GM18873 (cell line): Measurements from ENCODE around the gene LRRFIP1.

Source experiments
- ATAC-seq: cut with Tn5 transposase; IDR thresholded peaks from one replicate; pipeline ENCODE4 v1.9.1; 2021; ENCODE audit warnings: mild to moderate bottlenecking, moderate library complexity, moderate number of reproducible peaks; ENCODE audit not compliant: unreplicated experiment, low FRiP score

LRRFIP1 gene

GRCh38 chr2:237637429-237638135, 10.2 kb downstream of the LRRFIP1 start:
- ATAC-seq: no peak

DNA sequence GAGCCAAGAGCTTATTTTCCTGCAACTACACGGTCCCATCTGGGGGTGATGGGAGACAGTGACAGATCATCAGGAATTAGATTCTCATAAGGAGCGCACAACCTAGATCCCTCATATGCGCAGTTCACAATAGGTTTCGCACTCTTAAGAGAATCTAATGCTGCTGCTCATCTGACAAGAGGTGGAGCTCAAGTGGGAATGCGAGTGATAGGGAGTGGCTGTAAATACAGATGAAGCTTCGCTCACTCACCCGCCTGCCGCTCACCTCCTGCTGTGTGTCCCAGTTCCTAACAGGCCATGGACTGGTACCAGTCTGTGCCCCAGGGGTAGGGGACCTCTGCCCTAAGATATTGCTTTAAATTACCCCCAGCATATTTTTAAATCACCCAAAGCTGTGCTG, 10.8 kb downstream of the LRRFIP1 start:
- ATAC-seq: no peak

DNA sequence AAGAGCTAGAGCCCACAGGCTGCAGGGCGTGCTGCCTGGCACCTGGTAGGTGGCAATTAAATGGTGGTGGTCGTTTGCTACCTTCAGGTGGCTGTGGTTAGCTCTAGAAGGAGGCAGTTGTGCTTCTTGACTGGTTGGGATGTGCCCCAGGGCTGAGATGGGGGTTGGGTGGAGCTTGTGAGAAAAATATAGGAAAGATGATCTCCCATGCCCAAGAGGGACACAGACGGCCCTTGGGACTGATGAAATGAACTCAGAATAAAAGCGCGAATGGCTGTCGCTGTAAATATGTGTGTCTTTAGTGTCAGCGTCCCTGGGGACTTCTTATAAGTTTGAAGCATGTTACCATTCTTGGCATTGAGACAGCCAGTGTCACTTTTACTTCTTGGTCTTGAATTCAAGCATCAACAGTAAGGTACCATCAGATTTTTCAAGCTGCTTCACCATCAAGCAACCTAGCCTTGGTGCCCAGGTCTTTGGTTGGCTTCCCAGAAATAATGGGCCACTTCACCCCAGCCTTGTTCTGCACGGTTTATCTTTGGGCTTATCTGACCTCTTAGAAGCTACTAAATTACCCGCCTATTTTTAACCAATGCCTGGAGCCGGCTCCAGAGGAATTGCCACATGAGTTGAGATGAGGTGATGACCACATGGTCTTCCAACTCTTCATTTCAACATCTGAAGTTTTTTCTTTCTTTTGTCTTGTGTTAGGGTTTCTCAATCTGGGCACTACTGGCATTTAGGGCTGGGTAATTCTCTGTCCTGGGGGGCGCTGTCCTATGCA, 11.9 kb downstream of the LRRFIP1 start:
- ATAC-seq: no peak

- no peak for ATAC-seq
Observed at GRCh38 chr2:237639836-237640220, 12.4 kb downstream of the LRRFIP1 start.

GRCh38 chr2:237640493-237640998, 13.2 kb downstream of the LRRFIP1 start:
- no peak for ATAC-seq

DNA sequence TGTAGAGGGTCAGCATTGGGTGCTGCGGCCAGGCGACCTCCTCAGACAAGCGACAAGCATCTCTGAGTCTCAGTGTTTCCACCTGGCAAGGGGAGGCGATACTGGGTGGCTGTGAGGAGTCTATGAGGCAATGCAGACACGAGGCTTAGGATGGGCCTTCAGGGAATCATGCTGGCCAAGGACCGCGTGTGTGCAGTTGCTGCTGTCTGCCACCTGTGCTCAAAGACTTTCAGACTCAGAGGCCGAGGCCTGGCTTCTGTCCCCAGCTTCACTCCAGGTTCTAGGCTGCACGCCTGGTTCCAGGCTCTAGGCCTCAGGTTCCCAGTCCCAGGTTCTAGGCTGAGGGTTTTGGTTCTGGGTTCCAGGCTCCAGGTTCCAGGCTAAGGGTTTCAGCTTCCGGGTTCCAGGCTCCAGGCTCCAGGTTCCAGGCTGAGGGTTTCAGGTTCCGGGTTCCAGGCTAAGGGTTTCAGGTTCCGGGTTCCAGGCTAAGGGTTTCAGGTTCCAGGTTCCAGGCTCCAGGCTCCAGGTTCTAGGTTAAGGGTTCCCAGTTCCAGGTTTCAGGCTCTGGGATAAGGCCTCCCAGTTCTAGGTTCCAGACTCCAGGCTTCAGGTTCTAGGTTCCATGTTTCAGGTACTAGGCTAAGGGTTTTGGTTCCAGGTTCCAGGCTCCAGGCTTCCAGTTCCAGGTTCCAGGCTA, 14.8 kb downstream of the LRRFIP1 start:
- no peak for ATAC-seq

GRCh38 chr2:237643066-237643465, 15.7 kb downstream of the LRRFIP1 start:
- ATAC-seq: no peak

GRCh38 chr2:237643582-237644380, 16.4 kb downstream of the LRRFIP1 start:
- ATAC-seq: no peak

GRCh38 chr2:237644381-237644703, 17.0 kb downstream of the LRRFIP1 start:
- no peak for ATAC-seq

DNA sequence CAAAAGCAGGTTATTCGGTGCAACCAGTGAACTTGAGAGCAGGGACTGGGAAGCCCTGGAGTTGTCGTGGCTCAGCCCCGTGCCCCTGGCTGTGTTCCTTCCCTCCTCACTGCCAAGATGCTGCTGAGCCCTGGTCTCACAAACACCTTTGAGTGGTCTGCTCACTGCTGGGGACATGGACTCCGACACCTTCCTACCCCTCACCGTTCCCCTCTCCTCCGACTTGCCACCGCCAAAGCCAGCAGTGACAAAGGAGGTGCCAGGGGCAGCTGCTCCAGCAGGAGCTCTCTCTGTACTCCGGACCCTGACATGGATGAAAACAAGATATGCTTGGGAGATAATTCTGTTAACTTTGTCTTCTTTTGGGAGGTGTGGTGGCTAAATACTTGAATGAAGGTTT, 17.9 kb downstream of the LRRFIP1 start:
- ATAC-seq: no peak

DNA sequence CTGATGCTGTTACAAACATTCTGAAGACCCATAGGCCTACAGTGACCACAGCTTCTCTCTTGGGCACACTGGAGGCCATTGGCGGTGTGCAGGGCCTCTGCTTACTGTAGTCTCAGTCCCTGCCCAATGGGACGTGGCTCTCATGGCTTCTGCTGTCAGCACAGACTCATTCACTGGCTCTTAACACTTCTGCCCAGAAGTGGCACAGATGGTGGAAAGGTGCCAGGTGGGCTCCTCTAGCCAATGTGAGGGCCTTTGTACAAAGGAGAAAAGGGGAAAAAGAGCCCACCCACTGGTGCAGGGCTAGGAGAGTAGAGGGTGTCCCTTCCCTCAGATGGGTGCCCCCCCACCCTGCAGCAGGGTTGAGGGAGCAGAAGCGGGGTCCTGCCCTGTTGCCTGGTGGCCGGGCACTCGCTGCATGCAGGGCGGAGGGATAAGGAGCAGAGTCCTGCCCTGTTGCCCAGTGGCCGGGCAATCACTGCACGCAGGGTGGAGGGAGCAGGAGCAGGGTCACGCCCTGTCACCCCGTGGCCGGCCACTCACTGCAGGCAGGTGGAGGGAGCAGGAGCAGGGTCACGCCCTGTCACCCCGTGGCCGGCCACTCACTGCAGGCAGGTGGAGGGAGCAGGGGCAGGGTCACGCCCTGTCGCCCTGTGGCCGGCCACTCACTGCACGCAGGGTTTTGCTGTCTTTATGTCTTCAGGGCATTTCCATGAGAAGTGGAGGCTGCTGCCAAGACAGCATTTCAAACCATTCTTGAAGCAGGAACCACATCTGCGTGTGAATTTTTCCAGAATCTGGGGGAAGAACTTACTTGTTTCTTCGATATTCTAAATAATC, 20.0 kb downstream of the LRRFIP1 start:
- ATAC-seq: no peak

GRCh38 chr2:237648016-237648381, 20.6 kb downstream of the LRRFIP1 start:
- no peak for ATAC-seq

- no peak for ATAC-seq
Observed at GRCh38 chr2:237649541-237650454, 22.4 kb downstream of the LRRFIP1 start.

DNA sequence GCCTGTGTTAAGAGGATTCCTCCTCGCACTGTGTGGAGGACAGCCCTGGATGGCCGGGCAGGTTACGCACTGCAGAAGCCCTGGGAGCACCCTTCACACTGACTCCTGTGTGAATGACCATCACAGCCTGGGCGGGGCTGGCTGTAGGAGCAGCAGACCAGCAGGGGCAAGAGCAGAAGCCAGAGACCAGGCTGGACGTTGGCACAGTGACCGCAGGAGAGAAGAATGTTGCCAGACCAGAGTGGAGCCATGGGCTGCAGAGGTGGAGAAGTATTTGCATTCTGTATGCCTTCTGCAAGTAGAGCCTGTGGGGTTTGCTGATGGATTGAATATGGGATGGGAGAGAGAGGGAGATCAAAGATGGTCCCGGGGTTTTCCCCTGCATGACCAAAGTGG, 23.1 kb downstream of the LRRFIP1 start:
- ATAC-seq: no peak

GRCh38 chr2:237651761-237652160, 24.4 kb downstream of the LRRFIP1 start:
- ATAC-seq: no peak

- ATAC-seq: no peak
Observed at GRCh38 chr2:237652181-237652580, 24.8 kb downstream of the LRRFIP1 start.

DNA sequence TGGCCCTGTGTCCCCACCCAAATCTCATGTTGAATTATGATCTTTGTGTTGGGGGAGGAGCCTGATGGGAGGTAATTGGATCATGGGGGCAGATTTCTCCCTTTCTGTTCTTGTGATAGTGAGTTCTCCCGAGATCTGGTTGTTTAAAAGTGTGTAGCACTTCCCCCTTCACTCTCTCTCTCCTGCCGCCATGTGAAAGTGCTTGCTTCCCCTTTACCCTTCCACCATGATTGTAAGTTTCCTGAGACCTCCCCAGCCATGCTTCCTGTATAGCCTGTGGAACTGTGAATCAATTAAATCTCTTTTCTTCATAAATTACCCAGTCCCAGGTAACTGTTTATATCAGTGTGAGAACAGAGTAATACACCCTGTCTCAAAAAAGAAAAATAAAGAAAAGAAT, 25.5 kb downstream of the LRRFIP1 start:
- ATAC-seq: no peak

DNA sequence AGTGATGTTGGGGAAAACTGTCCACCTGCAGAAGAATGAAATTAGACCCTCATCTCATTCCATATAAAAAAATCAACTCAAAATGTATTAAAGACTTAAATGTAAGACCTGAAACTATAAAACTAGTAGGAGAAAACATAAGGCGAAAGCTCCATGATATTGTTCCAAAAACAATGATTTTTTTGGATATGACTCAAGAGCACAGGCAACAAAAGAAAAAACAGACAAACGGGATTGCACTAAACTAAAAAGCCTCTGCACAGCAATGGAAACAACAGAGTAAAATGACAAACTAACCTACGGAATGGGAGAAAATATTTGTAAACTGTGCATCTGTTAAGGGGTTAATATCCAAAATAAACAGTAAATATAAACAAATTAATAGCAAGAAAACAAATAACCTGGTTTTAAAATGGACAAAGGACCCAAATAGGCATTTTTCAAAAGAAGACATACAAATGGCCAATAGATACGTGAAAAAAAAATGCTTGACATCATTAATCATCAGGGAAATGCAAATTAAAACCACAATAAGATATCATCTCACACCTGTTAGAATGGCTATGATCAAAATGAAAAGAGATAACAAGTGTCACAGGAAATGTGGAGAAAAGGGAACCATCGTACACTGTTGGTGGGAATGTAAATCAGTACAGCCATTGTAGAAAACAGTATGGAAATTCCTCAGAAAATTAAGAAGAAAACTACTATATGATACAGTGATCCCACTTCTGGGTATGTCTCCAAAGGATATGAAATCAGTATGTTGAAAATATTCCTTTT, 26.6 kb downstream of the LRRFIP1 start:
- no peak for ATAC-seq
